ENCODE results near the gene DPH6.
"Not testable (repeated sequence)": the region's sequence is repeated elsewhere in the genome, so short reads cannot be mapped to it uniquely, and the experiment has no call there.

The DPH6 gene

GRCh38 chr15:35383506-35383905, 162.5 kb downstream of the DPH6 start:
- H3K27ac ChIP-seq: no peak overlapping the region
- no peaks in the 10 kb centered on the region for H3K4me1 ChIP-seq

GRCh38 chr15:35381328-35381727, 164.6 kb downstream of the DPH6 start:
- Histone ChIP-seq H3K36me3 (ENCODE audit: control insufficient read depth, insufficient read depth, low read length) (no peaks in the 10 kb centered on the region), H2AFZ (no peak overlapping the region), H3K4me2 (ENCODE audit: low read length) (no peak overlapping the region), H3K4me1 (no peaks in the 10 kb centered on the region), H3K79me2 (no peaks in the 10 kb centered on the region), H3K9me3 (ENCODE audit: control insufficient read depth, low read length) (no peaks in the 10 kb centered on the region), H3K4me3 (ENCODE audit: low read depth, low read length) (no peak overlapping the region), H3K9ac (no peak overlapping the region), H3K27me3 (ENCODE audit: control insufficient read depth, insufficient read depth, low read length) (no peaks in the 10 kb centered on the region), H3K27ac (no peak overlapping the region)
- TF ChIP-seq CTCF (IDR thresholded peaks at IDR 0.05): no peak

More at GRCh38 chr15:35383506-35383905, 162.5 kb downstream of the DPH6 start:
- Histone ChIP-seq H2AFZ (no peak overlapping the region), H3K79me2 (no peaks in the 10 kb centered on the region), H3K4me3 (ENCODE audit: low read depth, low read length) (no peak overlapping the region), H3K36me3 (ENCODE audit: control insufficient read depth, insufficient read depth, low read length) (no peaks in the 10 kb centered on the region), H3K9ac (no peak overlapping the region), H3K4me2 (ENCODE audit: low read length) (no peak overlapping the region), H3K27me3 (ENCODE audit: control insufficient read depth, insufficient read depth, low read length) (no peaks in the 10 kb centered on the region), H3K9me3 (ENCODE audit: control insufficient read depth, low read length) (no peaks in the 10 kb centered on the region)
- no peak for TF ChIP-seq CTCF (IDR thresholded peaks at IDR 0.05)

GRCh38 chr15:35379972-35380371, 166.0 kb downstream of the DPH6 start:
- no peak overlapping the region for H3K4me2 ChIP-seq (ENCODE audit: low read length)
- no peak overlapping the region for H2AFZ ChIP-seq
- no peaks in the 10 kb centered on the region for H3K27me3 ChIP-seq (ENCODE audit: control insufficient read depth, insufficient read depth, low read length)
- H3K27ac ChIP-seq: no peak overlapping the region
- TF ChIP-seq CTCF (IDR thresholded peaks at IDR 0.05): no peak
- H3K79me2 ChIP-seq: no peaks in the 10 kb centered on the region
- no peaks in the 10 kb centered on the region for H3K9me3 ChIP-seq (ENCODE audit: control insufficient read depth, low read length)
- no peaks in the 10 kb centered on the region for H3K36me3 ChIP-seq (ENCODE audit: control insufficient read depth, insufficient read depth, low read length)
- no peaks in the 10 kb centered on the region for H3K4me1 ChIP-seq
- H3K9ac ChIP-seq: no peak overlapping the region
- no peak overlapping the region for H3K4me3 ChIP-seq (ENCODE audit: low read depth, low read length)

GRCh38 chr15:35378454-35378853, 167.5 kb downstream of the DPH6 start:
- H3K79me2 ChIP-seq; H3K4me3 ChIP-seq (ENCODE audit: low read depth, low read length); H3K4me2 ChIP-seq (ENCODE audit: low read length); H3K9me3 ChIP-seq (ENCODE audit: control insufficient read depth, low read length); H3K27ac ChIP-seq; H3K36me3 ChIP-seq (ENCODE audit: control insufficient read depth, insufficient read depth, low read length); H2AFZ ChIP-seq; H3K27me3 ChIP-seq (ENCODE audit: control insufficient read depth, insufficient read depth, low read length); H3K9ac ChIP-seq; H3K4me1 ChIP-seq: not testable (repeated sequence)

GRCh38 chr15:35376707-35377106, 169.3 kb downstream of the DPH6 start:
- Histone ChIP-seq H2AFZ (no peak overlapping the region), H3K4me1 (no peaks in the 10 kb centered on the region), H3K9ac (no peak overlapping the region), H3K36me3 (ENCODE audit: control insufficient read depth, insufficient read depth, low read length) (no peaks in the 10 kb centered on the region), H3K4me3 (ENCODE audit: low read depth, low read length) (no peak overlapping the region), H3K4me2 (ENCODE audit: low read length) (no peak overlapping the region), H3K27me3 (ENCODE audit: control insufficient read depth, insufficient read depth, low read length) (no peaks in the 10 kb centered on the region), H3K27ac (no peak overlapping the region), H3K79me2 (no peaks in the 10 kb centered on the region), H3K9me3 (ENCODE audit: control insufficient read depth, low read length) (no peaks in the 10 kb centered on the region)
- TF ChIP-seq CTCF (IDR thresholded peaks at IDR 0.05): no peak
